K562 (cell line): ENCODE results near the gene NHLRC2. TPM values are rescaled to one million over a fixed set of nuclear protein-coding genes. Genes with fewer than 3 reads are reported as not detected.

Experiments
- ATAC-seq: fragments of 200-7000 bp; cut with Tn5 transposase; 3 replicates; pipeline ENCODE4 v1.9.1; 2020; ENCODE audit warnings: moderate library complexity
- BruUV-seq: library from RNA; stranded (reverse); fragments of 400-500 nt; replicated peaks from 2 replicates; lab custom pipeline; 2021; lab: Mats Ljungman, UMichigan
- CTCF ChIA-PET: fragments of 300-600 bp; formaldehyde crosslinking; extraction: SDS; loops from one replicate; lab custom pipeline; 2021; ENCODE audit warnings: low intra/inter-chr PET ratio; lab: Yijun Ruan, JAX
- POLR2A ChIA-PET: fragments of 300-600, 350-650 bp; sonication (Branson Sonifier 250); formaldehyde crosslinking; extraction: SDS; loops from one replicate; lab custom pipeline; 2021; ENCODE audit warnings: antibody characterized with exemption, inconsistent platforms; lab: Yijun Ruan, JAX
- DNase-seq, 4 experiments: peaks; one replicate each; pipeline versions ENCODE4 v3.0.0 to v3.0.0-alpha.2; 2011 to 2018; ENCODE audit warnings: low spot score in 3 of 4, mixed read lengths in 3 of 4; ENCODE audit errors: extremely low read depth in 1 of 4
- FAIRE-seq: peaks from 2 replicates; lab custom pipeline; 2011; peaks lifted over from hg19 to GRCh38; lab: Jason Lieb, UNC
- H2AFZ ChIP-seq: 2 replicates; pipeline ENCODE4 v1.6.0; 2011; ENCODE audit warnings: low read depth, low read length, control low read depth, inconsistent platforms
- H3K27ac ChIP-seq: fragments of 200-600 bp; 3 replicates; pipeline ENCODE4 v1.8.0; 2011; ENCODE audit warnings: low read depth, mild to moderate bottlenecking, control low read depth, inconsistent platforms, low read length, moderate library complexity, mixed read lengths; ENCODE audit errors: extremely low read depth
- H3K27me3 ChIP-seq, 2 experiments: fragments of 300-600 bp in 1 of 2; 2 replicates in 1 of 2; 3 replicates in 1 of 2; pipeline versions ENCODE4 v1.6.0 to v1.8.0; 2011; ENCODE audit warnings: inconsistent platforms in 2 of 2, low read length in 2 of 2, mild to moderate bottlenecking in 1 of 2, mixed read lengths in 1 of 2, moderate library complexity in 1 of 2; ENCODE audit not compliant: control insufficient read depth in 2 of 2, insufficient read depth in 2 of 2
- H3K36me3 ChIP-seq: fragments of 300-600 bp; 3 replicates; pipeline ENCODE4 v1.8.0; 2011; ENCODE audit warnings: mild to moderate bottlenecking, low read length, inconsistent platforms; ENCODE audit not compliant: control insufficient read depth, insufficient read depth
- H3K4me1 ChIP-seq, 2 experiments: fragments of 200-600 bp in 1 of 2; replicated peaks in 1 of 2; 2 replicates in 1 of 2; 3 replicates in 1 of 2; pipeline versions ENCODE4 v1.5.1 to v1.8.0; 2011; ENCODE audit warnings: inconsistent platforms in 2 of 2, low read length in 2 of 2, mild to moderate bottlenecking in 1 of 2, mixed read lengths in 1 of 2, moderate library complexity in 1 of 2; ENCODE audit not compliant: control insufficient read depth in 2 of 2, insufficient read depth in 2 of 2
- H3K4me2 ChIP-seq: 2 replicates; pipeline ENCODE4 v1.6.1; 2011; ENCODE audit warnings: low read length, control low read depth, inconsistent platforms, mixed read lengths; ENCODE audit not compliant: insufficient read depth
- H3K4me3 ChIP-seq: fragments of 200-600 bp; sonication (generic), shearing (Covaris generic); 2 replicates; pipeline ENCODE4 v1.5.1; 2016; ENCODE audit warnings: control low read depth, inconsistent platforms
- H3K79me2 ChIP-seq: fragments of 200-600 bp; 3 replicates; pipeline ENCODE4 v1.8.0; 2011; ENCODE audit warnings: low read length, inconsistent platforms; ENCODE audit not compliant: control insufficient read depth, insufficient read depth
- H3K9ac ChIP-seq, 2 experiments: 2 replicates each; pipeline versions ENCODE4 v1.6.0 to v1.6.1; 2011; ENCODE audit warnings: low read depth in 2 of 2, low read length in 2 of 2, control low read depth in 1 of 2, inconsistent platforms in 1 of 2, mild to moderate bottlenecking in 1 of 2, mixed read lengths in 1 of 2; ENCODE audit not compliant: insufficient read depth in 1 of 2
- H3K9me1 ChIP-seq: one replicate; pipeline ENCODE4 v1.6.0; 2011; ENCODE audit warnings: inconsistent platforms, mild to moderate bottlenecking, low read length, moderate library complexity; ENCODE audit not compliant: control insufficient read depth, insufficient read depth
- H3K9me3 ChIP-seq: replicated peaks from 2 replicates; pipeline ENCODE4 v1.5.1; 2011; ENCODE audit warnings: low read depth, low read length, inconsistent platforms; ENCODE audit not compliant: control insufficient read depth, insufficient read depth
- H4K20me1 ChIP-seq: replicated peaks from 2 replicates; pipeline ENCODE4 v1.6.1; 2011; ENCODE audit warnings: low read length, inconsistent platforms, mixed read lengths; ENCODE audit not compliant: control insufficient read depth, insufficient read depth
- CUX1 ChIP-seq: fragments of 200-800 bp; sonication (Bioruptor generic); IDR thresholded peaks from 2 replicates; pipeline ENCODE4 v1.6.1; 2016; ENCODE audit warnings: missing genetic modification characterization, missing compliant biosample characterization
- MIER1 ChIP-seq: fragments of 450-650 bp; IDR thresholded peaks from 2 replicates; pipeline ENCODE4 v1.6.1; 2016; ENCODE audit warnings: antibody characterized with exemption, mild to moderate bottlenecking, low read depth
- NRF1 ChIP-seq, 2 experiments: fragments of 450-650 bp; IDR thresholded peaks in 1 of 2; conservative IDR thresholded peaks in 1 of 2; 2 replicates each; pipeline ENCODE4 v1.6.1; 2014; ENCODE audit warnings: mild to moderate bottlenecking in 2 of 2
- RHOXF2B ChIP-seq: fragments of 250-450 bp; sonication (Bioruptor Pico); conservative IDR thresholded peaks from 2 replicates; pipeline ENCODE4 v1.5.1; 2021
- TEAD2 ChIP-seq: fragments of 450-650 bp; IDR thresholded peaks from 2 replicates; pipeline ENCODE4 v1.6.1; 2016; ENCODE audit warnings: missing genetic modification characterization, control low read depth, missing compliant biosample characterization
- TEAD4 ChIP-seq, 2 experiments: sonication (generic) in 1 of 2; formaldehyde crosslinking in 1 of 2; IDR thresholded peaks; 2 replicates each; pipeline versions ENCODE4 v1.6.1 to v1.8.0; 2012 to 2022; ENCODE audit warnings: borderline replicate concordance in 1 of 2, inconsistent platforms in 1 of 2, low read length in 1 of 2, mild to moderate bottlenecking in 1 of 2, missing genetic modification reagents in 1 of 2
- ZKSCAN3 ChIP-seq: fragments of 250-450 bp; sonication (Bioruptor Pico); IDR thresholded peaks from 2 replicates; pipeline ENCODE4 v1.4.0; 2020
- ZNF3 ChIP-seq: fragments of 250-450 bp; sonication (Bioruptor Pico); IDR thresholded peaks from 2 replicates; pipeline ENCODE4 v1.5.0; 2021; ENCODE audit warnings: mild to moderate bottlenecking, moderate library complexity
- WGBS: fragments of 100-300 bp; shearing (Covaris generic); methylation state at CpG from one replicate; pipeline ENCODE4 v1.1.6; 2016; ENCODE audit warnings: low coverage, mixed read lengths; ENCODE audit not compliant: insufficient coverage; ENCODE audit errors: missing lambda C conversion rate; 5-methylcytosine and 5-hydroxymethylcytosine counted together
- in situ Hi-C: fragments of 300-500 bp; cut with MboI; formaldehyde crosslinking; loops from 4 replicates; pipeline ENCODE4 v1.15.0; 2018; ENCODE audit warnings: inconsistent platforms, mixed read lengths
- intact Hi-C: fragments of 100-400 bp; cut with micrococcal nuclease; formaldehyde crosslinking; loops from 2 replicates; pipeline ENCODE4 v1.14.2; 2022
- polyA plus RNA-seq, 8 experiments: library from polyadenylated mRNA; depleted of rRNA in 4 of 8; stranded (reverse) in 5 of 8; unstranded in 3 of 8; fragments of >200 nt; fragmentation: Nextera tagmentation in 2 of 8; fragmentation: Illumina TruSeq in 1 of 8; extraction: Ambion mirVana in 2 of 8; extraction: Trizol in 1 of 8; gene quantifications; 2 replicates each; pipeline versions ENCODE4 v1.2.1 to v1.2.3, GENCODE V29; 2011 to 2014; ENCODE audit warnings: inconsistent platforms in 1 of 8, missing spikeins in 1 of 8
- total RNA-seq, 7 experiments: library from RNA; depleted of rRNA in 6 of 7; stranded (reverse); fragments of >200 nt in 6 of 7; fragmentation: Illumina TruSeq in 2 of 7; extraction: Trizol in 2 of 7; gene quantifications; 2 replicates each; pipeline versions ENCODE4 v1.2.1 to v1.2.3, GENCODE V29; 2011 to 2021; ENCODE audit warnings: low replicate concordance in 1 of 7

Gene NHLRC2
- total and polyA plus RNA-seq, 9 of the 15 experiments (the other 6 are each of a cell fraction or from before 2014, with no cell fraction given) = 1.5 to 22.4 (median 10.3) TPM

- ChIA-PET CTCF (no interaction called here), POLR2A (interaction anchor here (1.1 kb wide), 1 partner anchor 109 kb away, joined by 3 read pairs; no protein-coding TSS in a partner anchor)
- no peak for ATAC-seq
- TF ChIP-seq ZNF3 (CRISPR knock-in tag) (no peak), NRF1 (conservative IDR thresholded peaks at IDR 0.05 in 1 of 2, IDR thresholded peaks at IDR 0.05 in 1 of 2) (no peak), TEAD4 (IDR thresholded peaks at IDR 0.05; ENCODE audit: low read length) (no peak), TEAD4 (CRISPR knock-in tag; IDR thresholded peaks at IDR 0.05; ENCODE audit: borderline replicate concordance) (no peak), CUX1 (no peak), ZKSCAN3 (no peak), RHOXF2B (CRISPR knock-in tag) (no peak), TEAD2 (tag) (no peak), MIER1 (no peak)
- Histone ChIP-seq H3K9me1 (no peaks in the 10 kb centered on the region), H3K79me2 (no peaks in the 10 kb centered on the region), H4K20me1 (no peaks in the 10 kb centered on the region), H2AFZ (no peak overlapping the region), H3K27ac (no peak overlapping the region), H3K9ac (no peak overlapping the region), H3K27me3 (peaks cover 10 to 15% of the 10 kb centered on the region in 2 experiments; a peak in 3 of 5 replicates), H3K9me3 (no peaks in the 10 kb centered on the region), H3K4me3 (no peak overlapping the region), H3K36me3 (no peaks in the 10 kb centered on the region), H3K4me2 (no peak overlapping the region), H3K4me1 (no peaks in the 10 kb centered on the region; a peak in 1 of 5 replicates)
- BruUV-seq = no TSS peak
- FAIRE-seq = no peak
- WGBS = 0% methylated on average over 2 of the region's 2 CpGs
- intact Hi-C loops = no loop called here
- in situ Hi-C loops = no loop called here
- DNase-seq = no peak
Observed at GRCh38 chr10:113965077-113965476, 110.6 kb downstream of the NHLRC2 start.
